PC-3 (cell line): ENCODE data around the gene MFNG. TPM values are rescaled to one million over a fixed set of nuclear protein-coding genes. Genes with fewer than 3 reads are reported as not detected.

Experiments used
- ATAC-seq: fragments of 200-7000 bp; cut with Tn5 transposase; 2 replicates; pipeline ENCODE4 v1.9.1; 2020; ENCODE audit warnings: mild to moderate bottlenecking, moderate library complexity
- BruUV-seq: library from RNA; stranded (reverse); fragments of 400-500 nt; replicated peaks from 2 replicates; lab custom pipeline; 2021; lab: Mats Ljungman, UMichigan
- CTCF ChIA-PET: fragments of 300-600 bp; sonication (Branson Sonifier 250); formaldehyde crosslinking; loops from one replicate; lab custom pipeline; 2022; ENCODE audit warnings: antibody characterized with exemption; lab: Charles Lee
- POLR2A ChIA-PET: fragments of 300-600 bp; sonication (Branson Sonifier 250); formaldehyde crosslinking; loops from one replicate; lab custom pipeline; 2022; ENCODE audit warnings: antibody characterized with exemption; ENCODE audit not compliant: unreplicated experiment; lab: Charles Lee
- DNase-seq: peaks from one replicate; pipeline ENCODE4 v3.0.0-alpha.2; 2015
- H2AFZ ChIP-seq: fragments of 300-600 bp; sonication (generic); 2 replicates; pipeline ENCODE4 v1.6.0; 2016; ENCODE audit warnings: antibody characterized with exemption, low read length
- H3F3A ChIP-seq: fragments of 300-600 bp; sonication (generic); one replicate; pipeline ENCODE4 v1.6.0; 2017; ENCODE audit warnings: antibody characterized with exemption, low read length, control low read depth, mild to moderate bottlenecking; ENCODE audit not compliant: unreplicated experiment
- H3K27ac ChIP-seq: fragments of 300-600 bp; sonication (generic); 2 replicates; pipeline ENCODE4 v1.5.1; 2016; ENCODE audit warnings: mild to moderate bottlenecking, low read length
- H3K27me3 ChIP-seq: fragments of 300-600 bp; sonication (generic); 2 replicates; pipeline ENCODE4 v1.6.1; 2016; ENCODE audit warnings: low read length, mixed read lengths
- H3K36me3 ChIP-seq: fragments of 300-600 bp; sonication (generic); 2 replicates; pipeline ENCODE4 v1.6.1; 2016; ENCODE audit warnings: low read depth, mixed run types, low read length, mixed read lengths
- H3K4me1 ChIP-seq: fragments of 300-600 bp; sonication (generic); 2 replicates; pipeline ENCODE4 v1.5.1; 2016; ENCODE audit warnings: low read length; ENCODE audit not compliant: insufficient read depth
- H3K4me2 ChIP-seq: fragments of 300-600 bp; sonication (generic); 2 replicates; pipeline ENCODE4 v1.6.0; 2016; ENCODE audit warnings: low read length
- H3K4me3 ChIP-seq: fragments of 300-600 bp; sonication (generic); 2 replicates; pipeline ENCODE4 v1.5.1; 2016; ENCODE audit warnings: mild to moderate bottlenecking, low read length, mixed read lengths
- H3K79me2 ChIP-seq: fragments of 300-600 bp; sonication (generic); 2 replicates; pipeline ENCODE4 v1.6.1; 2017; ENCODE audit warnings: low read length, mixed read lengths
- H3K9ac ChIP-seq: fragments of 300-600 bp; sonication (generic); 2 replicates; pipeline ENCODE4 v1.6.0; 2016; ENCODE audit warnings: mild to moderate bottlenecking, low read length
- H3K9me2 ChIP-seq: fragments of 300-600 bp; sonication (generic); replicated peaks from 2 replicates; pipeline ENCODE4 v1.6.1; 2016; ENCODE audit warnings: mixed run types, low read length, mixed read lengths
- H3K9me3 ChIP-seq: fragments of 300-600 bp; sonication (generic); 2 replicates; pipeline ENCODE4 v1.6.1; 2016; ENCODE audit warnings: low read length, mixed read lengths
- H4K20me1 ChIP-seq: fragments of 300-600 bp; sonication (generic); 2 replicates; pipeline ENCODE4 v1.6.1; 2016; ENCODE audit warnings: low read length, mixed read lengths
- CTCF ChIP-seq: fragments of 300-600 bp; sonication (generic); conservative IDR thresholded peaks from 2 replicates; pipeline ENCODE4 v1.5.1; 2017; ENCODE audit warnings: antibody characterized with exemption, low read depth, mild to moderate bottlenecking, low read length
- EZH2 ChIP-seq: fragments of 300-600 bp; sonication (generic); IDR thresholded peaks from one replicate; pipeline ENCODE4 v1.6.1; 2017; ENCODE audit warnings: antibody characterized with exemption, mild to moderate bottlenecking, low read length; ENCODE audit not compliant: unreplicated experiment
- EZH2phosphoT487 ChIP-seq: fragments of 300-600 bp; sonication (generic); IDR thresholded peaks from 2 replicates; pipeline ENCODE4 v1.6.1; 2018; ENCODE audit warnings: mild to moderate bottlenecking, antibody characterized with exemption, low read length, borderline replicate concordance
- intact Hi-C: fragments of 100-400 bp; cut with micrococcal nuclease; formaldehyde crosslinking; loops from 2 replicates; pipeline ENCODE4 v1.9.0; 2023
- total RNA-seq: library from RNA; depleted of rRNA; stranded (reverse); fragments of >200 nt; gene quantifications from 2 replicates; pipeline ENCODE4 v1.2.3, GENCODE V29; 2014

MFNG gene
- total RNA-seq, 1 experiment from 2014 or later = 1.7 TPM

GRCh38 chr22:37484480-37485394 lies 1.4 kb downstream of the MFNG start:
- H3K9ac ChIP-seq = no peak overlapping the region
- no TSS peak for BruUV-seq

GRCh38 chr22:37483050-37483449 lies 3.1 kb downstream of the MFNG start:
- ChIA-PET POLR2A (no interaction called here), CTCF (no interaction called here)
- peaks cover 3% of the 10 kb centered on the region; the same call in 1 of the 2 replicates for H3K4me1 ChIP-seq
- H3K9ac ChIP-seq = no peak overlapping the region
- TF ChIP-seq EZH2 (no peak), CTCF (no peak), EZH2phosphoT487 (no peak)
- no peak overlapping the region for H3K4me3 ChIP-seq
- H3K79me2 ChIP-seq = no peaks in the 10 kb centered on the region
- H3K9me2 ChIP-seq = no peaks in the 10 kb centered on the region
- H3K9me3 ChIP-seq = no peaks in the 10 kb centered on the region
- DNase-seq (no peak), ATAC-seq (no peak)
- H3F3A ChIP-seq = no peaks in the 10 kb centered on the region
- H3K4me2 ChIP-seq = no peak overlapping the region
- no peak overlapping the region for H3K27ac ChIP-seq
- no peaks in the 10 kb centered on the region for H3K27me3 ChIP-seq
- BruUV-seq = no TSS peak
- intact Hi-C loops = no loop called here
- no peaks in the 10 kb centered on the region for H3K36me3 ChIP-seq
- H2AFZ ChIP-seq = no peak overlapping the region
- no peaks in the 10 kb centered on the region for H4K20me1 ChIP-seq

More at GRCh38 chr22:37484480-37485394, 1.4 kb downstream of the MFNG start:
- H2AFZ ChIP-seq = no peak overlapping the region
- CTCF ChIA-PET = no interaction called here
- TF ChIP-seq EZH2phosphoT487 = no peak
- no peaks in the 10 kb centered on the region for H3F3A ChIP-seq
- no peaks in the 10 kb centered on the region for H3K36me3 ChIP-seq
- H3K27me3 ChIP-seq = no peaks in the 10 kb centered on the region
- no peaks in the 10 kb centered on the region for H3K9me3 ChIP-seq
- H3K27ac ChIP-seq = no peak overlapping the region
- H3K4me2 ChIP-seq = no peak overlapping the region
- no peaks in the 10 kb centered on the region for H3K9me2 ChIP-seq
- POLR2A ChIA-PET = no interaction called here
- no peak for DNase-seq
- no peaks in the 10 kb centered on the region for H3K79me2 ChIP-seq
- no peaks in the 10 kb centered on the region for H4K20me1 ChIP-seq
- intact Hi-C loops = no loop called here
- H3K4me1 ChIP-seq = peaks cover 3% of the 10 kb centered on the region; the same call in 1 of the 2 replicates
- ATAC-seq = no peak
- no peak overlapping the region for H3K4me3 ChIP-seq

- H3K9ac ChIP-seq = no peak overlapping the region
- no peaks in the 10 kb centered on the region for H3F3A ChIP-seq
- H3K4me1 ChIP-seq = peaks cover 3% of the 10 kb centered on the region; the same call in 1 of the 2 replicates
- no peaks in the 10 kb centered on the region for H3K36me3 ChIP-seq
- no peak overlapping the region for H3K4me2 ChIP-seq
- ChIA-PET CTCF (interaction anchor here (0.7 kb wide), 1 partner anchor 60 kb away, joined by 3 read pairs; no protein-coding TSS in a partner anchor), POLR2A (no interaction called here)
- no peaks in the 10 kb centered on the region for H3K9me3 ChIP-seq
- no peak overlapping the region for H3K27ac ChIP-seq
- no peaks in the 10 kb centered on the region for H3K79me2 ChIP-seq
- H3K4me3 ChIP-seq = no peak overlapping the region
- no peak overlapping the region for H2AFZ ChIP-seq
- no peaks in the 10 kb centered on the region for H3K27me3 ChIP-seq
- intact Hi-C loops = no loop called here
- no peak for TF ChIP-seq CTCF
- TF ChIP-seq EZH2phosphoT487 = no peak
- TF ChIP-seq EZH2 = no peak
- ATAC-seq (no peak), DNase-seq (no peak)
- BruUV-seq = no TSS peak
- no peaks in the 10 kb centered on the region for H3K9me2 ChIP-seq
- H4K20me1 ChIP-seq = no peaks in the 10 kb centered on the region
Measured at GRCh38 chr22:37482244-37482643, 3.9 kb downstream of the MFNG start.
